Suppressor macrophage (primary cell): Measurements from ENCODE around the gene POC1B.

Experiments used
- DNase-seq, 4 experiments: peaks; one replicate each; pipeline ENCODE4 v3.0.0-alpha.2; 2020 to 2022

The POC1B gene

DNA sequence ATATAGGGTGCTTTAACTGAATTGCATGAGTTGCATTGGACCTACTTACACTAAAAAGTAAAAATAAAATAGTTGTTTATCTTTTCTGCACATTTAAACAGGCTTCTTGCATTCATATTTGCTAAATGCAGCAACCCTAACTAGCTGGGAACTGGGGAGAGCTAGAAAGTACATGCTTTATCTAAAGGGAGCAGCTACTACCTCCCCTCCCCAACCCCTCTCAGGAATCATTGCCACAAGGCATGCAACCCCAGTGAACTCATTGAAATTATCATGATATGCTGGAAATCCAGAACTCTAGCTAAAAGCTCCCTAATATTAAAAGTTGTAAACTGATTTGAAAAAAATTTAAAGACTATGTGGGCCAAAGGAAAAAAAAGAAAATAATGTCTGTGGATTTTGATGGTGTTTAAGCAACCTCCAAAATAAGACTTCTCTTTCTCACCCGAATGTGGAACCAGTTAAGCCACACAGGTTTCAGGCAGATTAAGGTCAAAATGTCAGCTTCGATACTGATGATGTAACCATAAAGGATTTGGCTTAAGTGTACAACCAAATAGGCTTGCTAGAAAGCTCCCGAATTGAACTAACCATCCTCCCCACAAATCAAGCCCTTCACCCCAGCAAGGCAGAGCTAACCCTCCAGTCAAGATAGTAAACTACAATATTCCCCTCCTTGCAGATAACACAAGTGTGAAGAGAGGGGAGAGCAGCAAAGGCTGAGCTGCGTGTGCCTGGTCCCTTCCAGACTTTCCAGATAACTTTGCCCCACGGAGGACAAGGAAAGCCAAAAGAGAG lies 13.8 kb upstream of the POC1B start:
- DNase-seq: no peak

DNA sequence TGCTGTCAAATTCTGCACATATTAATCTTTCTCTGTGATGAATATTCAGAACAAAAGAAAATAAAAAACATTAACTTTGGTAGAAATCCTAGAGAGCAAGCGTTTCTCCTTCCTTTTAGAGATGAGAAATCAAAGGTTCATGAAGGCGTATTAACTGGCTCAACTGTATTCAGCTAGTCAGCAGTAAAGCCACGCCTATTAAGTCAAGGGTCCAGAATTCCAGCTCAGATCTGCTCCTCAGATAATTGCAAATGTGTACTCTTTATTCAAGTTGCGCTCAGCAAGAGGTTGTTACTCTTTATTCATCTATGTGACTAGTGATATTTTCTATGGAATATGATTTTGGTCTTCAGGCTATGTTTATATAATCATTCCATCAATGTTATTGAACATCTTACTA lies 13.1 kb upstream of the POC1B start:
- no peak for DNase-seq

DNA sequence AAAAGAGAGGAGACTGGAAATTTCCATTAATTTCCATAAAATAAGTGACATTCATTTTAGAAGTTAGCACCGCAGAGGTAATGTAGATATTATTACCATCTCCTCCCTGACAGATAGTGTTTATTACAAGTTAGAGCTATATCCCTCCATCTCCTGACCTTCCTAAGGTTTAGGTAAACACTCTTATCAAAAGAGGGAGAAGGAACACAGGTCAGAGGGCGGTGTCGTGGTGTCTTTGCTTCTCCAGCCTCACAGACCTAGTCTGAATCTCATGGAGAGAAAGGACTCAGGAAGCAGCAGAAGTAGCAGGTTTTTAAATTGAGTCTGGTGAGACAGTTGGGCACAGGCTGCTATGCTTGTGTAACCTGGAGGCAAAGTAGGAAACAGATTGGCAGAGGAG lies 11.5 kb upstream of the POC1B start:
- no peak for DNase-seq

DNA sequence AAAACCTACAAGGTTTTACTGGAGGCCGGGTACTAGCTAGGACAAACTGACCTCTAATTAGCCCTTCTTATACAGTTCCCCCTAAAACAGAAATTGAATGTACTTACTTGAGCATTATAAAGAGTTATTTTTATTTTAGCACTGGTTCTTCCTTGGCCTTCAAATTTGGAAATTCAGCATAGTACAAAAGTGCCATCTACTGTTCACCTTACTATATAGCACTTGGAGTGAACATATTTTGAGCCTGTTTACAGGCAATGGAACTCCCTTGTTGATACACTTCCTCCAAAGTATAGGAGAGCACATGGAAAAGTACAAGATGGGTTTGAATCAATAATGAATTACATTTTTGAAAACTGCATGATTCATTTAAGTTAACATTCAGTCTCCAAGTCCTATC lies 3.9 kb upstream of the POC1B start:
- DNase-seq: peak; percentile 17 to 79 (median 59)

DNA sequence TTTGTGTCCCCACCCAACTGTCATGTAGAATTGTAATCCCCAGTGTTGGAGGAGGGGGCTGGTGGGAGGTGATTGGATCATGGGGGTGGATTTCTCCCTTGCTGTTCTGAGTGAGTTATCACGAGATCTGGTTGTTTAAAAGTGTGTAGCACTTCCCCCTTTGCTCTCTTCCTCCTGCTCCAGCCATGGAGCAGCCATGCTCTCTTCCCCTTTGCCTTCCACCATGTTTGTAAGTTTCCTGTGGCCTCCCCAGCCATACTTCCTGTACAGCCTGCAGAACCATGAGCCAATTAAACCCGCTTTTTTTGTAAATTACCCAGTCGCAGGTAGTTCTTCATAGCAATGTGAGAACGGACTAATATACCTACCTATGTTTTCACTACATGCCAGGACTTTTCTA lies 2.6 kb upstream of the POC1B start:
- DNase-seq: peak in 3 of 4 experiments; percentile 48 to 55 (median 51)

DNA sequence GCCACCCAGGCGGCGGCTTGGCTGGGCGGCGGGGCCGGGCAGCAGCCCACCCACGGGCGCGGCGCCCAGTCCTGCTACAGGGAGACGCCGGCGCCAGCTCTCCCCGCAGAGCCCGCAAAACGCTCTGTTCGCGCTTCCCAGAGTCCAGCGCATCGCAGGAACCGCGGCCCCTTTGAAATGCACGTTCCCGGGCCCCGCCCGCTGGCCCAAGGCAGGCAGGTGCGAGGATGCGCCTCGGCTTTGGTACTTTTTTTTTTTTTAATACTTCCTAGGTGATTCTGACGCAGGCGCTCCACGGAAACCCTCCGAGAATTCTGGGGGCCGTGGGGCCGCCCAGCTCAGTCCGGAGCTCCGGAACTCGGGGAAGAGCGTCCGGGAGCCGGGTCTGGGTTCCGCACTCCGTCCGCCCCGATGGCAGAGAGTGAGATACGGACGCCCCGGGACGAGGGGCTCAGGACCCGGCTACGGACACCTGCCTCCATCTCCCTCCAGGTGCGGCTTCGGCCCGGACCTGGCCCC lies 483 bp downstream of the POC1B start:
- peak in 3 of 4 experiments; percentile 40 to 70 (median 55) for DNase-seq

DNA sequence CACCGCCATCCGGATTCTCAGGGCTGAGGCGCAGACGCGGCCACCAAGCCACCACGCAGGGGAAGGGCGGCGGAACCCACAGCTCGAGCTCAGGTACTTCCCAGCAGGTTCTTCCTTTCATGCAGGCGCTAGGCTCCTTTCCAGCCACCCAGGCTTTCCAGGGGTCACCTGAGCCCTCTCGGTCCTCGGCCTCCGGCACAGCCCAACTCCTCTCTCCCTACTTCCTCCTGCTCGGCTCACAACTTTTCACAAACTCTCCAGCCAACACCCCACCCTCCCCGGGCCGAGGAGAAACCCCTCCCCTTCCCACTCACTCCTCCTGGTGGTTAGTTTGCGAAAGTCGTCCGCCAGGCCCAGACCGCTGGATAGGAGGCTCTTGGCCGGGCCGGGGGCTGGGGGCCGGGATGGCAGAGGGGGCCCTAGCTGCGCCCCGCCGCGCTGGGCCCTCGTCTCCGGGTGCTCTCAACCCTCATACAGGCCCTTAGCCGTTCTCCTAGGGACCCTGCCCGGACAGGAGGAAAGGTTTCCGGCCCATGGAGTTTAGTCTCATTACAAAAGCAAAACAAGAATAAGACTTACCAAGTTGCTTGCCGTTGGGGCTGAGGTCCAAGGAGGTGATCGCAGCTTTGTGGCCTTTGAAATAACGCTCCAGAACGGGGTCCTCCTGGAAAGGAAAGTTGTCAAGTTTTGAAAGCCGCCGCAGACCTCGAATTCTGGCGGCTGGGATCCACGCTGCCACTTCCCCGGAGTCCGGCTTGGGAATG lies 1.1 kb downstream of the POC1B start, which contains the start of gene GALNT4:
TSS of gene GALNT4 (minus strand) at position 256 of the 764 bp plus-strand sequence. CDS start at position 9, 247 bp downstream.
- DNase-seq: peak; percentile 87 to 94 (median 92)

DNA sequence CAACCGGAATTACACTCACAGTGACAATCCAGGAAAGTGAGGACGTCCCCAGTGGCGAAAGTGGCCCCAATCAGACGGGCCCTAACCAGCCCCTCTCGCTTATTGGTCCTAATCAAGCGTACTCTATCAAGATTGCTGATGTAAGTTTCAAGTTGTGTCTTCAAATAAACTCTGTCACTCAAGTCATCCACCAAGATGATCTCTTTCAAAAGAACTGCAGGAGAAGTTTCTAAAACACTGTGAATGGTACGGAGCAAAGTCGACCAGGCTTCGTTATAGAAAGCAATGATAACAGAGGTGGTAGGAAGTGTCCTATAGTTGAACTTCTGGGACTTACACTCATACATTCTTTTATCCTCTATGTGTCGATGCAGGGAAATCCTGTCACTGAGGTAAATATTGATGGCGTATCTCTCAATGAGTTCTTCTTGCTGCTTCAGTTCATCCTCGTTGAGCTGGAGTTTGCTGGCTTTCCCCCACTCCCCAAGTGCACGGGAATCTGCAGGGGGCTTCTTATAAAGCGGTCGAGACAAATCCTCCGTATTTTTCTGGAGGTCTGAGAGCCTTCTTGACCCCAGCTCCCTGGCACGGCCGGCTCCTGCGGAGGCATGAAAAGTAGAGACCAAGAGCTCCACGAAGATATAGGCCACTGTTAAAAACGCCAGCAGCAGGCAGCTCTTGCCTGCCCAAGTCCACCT lies 1.9 kb downstream of the POC1B start:
- DNase-seq: no peak

DNA sequence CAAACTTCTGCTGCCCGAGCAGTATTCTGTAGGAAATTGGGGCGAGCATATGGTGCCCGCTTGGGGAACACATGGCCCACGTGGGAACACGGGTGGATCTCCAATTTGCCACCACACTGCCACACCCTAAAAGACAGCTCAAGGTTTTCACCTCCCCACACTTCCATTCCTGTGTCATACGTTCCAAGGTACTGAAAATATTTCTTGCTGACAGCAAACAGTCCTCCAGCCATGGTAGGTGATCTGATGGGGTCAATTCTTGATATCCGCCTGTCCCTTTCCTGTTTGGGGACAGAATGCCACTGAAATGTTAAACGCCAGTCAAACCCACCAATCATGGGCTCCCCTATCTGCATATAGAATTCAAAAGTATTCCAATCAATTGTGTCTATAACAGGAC lies 2.5 kb downstream of the POC1B start:
- DNase-seq: no peak

DNA sequence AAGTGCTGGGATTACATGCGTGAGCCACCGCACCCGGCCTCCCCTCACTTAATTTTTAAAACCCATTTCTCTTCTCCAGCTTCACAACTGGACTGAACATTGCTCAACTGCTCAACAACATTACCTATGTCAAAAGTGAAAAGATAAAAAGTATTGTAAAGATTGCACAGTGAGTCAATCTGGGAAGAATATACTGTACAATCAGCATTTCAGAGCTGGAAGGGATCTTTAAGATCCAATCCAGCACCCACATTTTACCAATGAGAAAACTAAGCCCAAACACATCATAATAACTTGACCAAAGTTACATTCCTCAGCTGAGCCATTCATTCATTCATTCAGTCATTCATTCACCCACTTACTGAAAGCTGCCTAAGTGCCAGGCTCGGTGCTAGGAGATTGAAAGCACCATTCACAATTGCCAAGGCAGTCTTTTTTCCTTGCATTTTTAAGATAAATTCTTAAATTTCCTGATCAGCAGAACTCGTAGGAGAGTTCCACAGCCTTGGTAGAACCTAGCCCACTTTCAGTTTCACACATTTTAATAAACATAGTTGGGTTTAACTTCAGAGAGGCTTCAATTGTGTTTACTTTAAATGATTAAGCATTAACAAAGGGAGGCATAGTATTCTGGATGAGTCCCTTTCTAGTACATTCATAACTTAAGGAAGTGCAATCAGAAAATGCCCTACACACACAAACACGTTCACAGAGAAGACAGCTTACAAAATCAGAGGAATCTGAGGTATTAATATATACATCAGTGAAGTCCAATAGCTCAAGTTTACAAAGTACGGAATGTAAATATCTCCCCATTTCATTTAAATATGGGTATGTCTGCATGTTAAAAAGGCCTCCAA lies 4.3 kb downstream of the POC1B start:
- DNase-seq: no peak

DNA sequence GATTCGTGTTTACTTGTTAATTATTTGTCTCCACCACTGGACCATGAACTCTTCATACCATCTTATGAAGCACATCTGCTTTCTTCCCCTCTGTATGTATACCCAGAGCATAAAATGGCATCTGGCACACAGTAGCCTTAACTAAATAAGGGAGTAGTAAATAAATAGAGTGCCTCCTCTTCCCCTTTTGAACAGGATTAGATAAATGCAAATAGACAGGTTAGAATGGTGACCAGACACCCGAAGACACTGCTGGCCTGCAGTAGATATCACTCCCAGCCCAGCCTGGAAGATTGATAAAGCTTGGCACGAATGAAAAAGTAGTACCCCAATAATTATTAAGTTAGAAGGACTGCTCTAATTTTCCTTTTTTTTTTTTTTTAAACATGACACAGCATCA lies 8.1 kb downstream of the POC1B start:
- DNase-seq: no peak

DNA sequence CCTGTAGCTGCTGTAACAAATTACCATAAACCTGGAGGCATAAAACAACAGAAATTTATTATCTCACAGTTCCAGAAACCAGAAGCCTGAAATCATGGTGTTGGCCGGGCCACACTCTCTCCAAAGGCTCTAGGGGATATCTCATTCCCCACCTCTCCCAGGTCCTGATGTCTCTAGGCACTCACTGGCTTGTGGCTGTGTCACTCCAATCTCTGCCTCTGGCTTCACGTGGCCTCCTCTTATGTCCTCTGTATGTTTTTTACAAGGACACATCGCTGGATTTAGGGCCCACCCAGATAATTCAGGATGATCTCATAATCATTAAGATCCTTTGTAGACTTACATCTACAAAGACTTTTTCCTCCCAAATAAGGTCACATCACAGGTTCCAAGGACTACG lies 9.2 kb downstream of the POC1B start:
- no peak for DNase-seq

DNA sequence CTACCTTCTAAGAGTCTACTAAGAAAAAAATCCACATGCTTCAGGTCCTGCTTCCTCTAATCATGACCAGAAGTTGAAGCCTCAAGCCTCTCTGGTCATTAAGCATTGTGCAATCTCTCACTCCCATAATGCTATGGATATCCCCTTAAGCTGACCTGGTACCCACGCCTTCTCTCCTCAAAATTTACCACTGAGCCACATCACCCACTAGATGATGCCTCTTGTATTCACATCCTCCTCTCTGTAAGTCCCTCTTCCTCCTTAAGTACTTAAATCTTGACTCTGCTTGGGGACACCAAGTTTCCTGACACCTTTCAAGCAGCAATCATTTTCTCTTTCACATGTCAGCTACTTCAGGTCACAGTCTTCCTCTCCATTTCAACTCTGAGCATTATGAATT lies 11.1 kb downstream of the POC1B start:
- peak; percentile 13 to 50 (median 24) for DNase-seq

DNA sequence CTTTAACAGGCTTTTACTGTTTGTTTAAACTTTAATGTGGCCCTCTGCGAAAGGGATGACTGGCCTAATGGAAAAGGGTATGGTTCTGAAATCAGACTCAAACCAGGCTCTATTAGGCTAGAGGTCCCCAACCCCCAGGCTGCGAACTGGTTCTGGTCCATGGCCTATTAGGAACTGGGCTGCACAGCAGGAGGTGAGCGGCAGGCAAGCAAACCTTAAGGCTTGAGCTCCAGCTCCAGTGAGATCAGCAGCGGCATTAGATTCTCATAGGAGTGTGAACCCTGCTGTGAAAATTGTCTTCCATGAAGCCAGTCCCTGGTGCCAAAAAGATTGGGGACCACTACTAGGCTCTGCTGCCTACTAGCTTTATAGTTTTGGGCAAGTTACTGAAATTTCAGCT lies 12.3 kb downstream of the POC1B start:
- no peak for DNase-seq

DNA sequence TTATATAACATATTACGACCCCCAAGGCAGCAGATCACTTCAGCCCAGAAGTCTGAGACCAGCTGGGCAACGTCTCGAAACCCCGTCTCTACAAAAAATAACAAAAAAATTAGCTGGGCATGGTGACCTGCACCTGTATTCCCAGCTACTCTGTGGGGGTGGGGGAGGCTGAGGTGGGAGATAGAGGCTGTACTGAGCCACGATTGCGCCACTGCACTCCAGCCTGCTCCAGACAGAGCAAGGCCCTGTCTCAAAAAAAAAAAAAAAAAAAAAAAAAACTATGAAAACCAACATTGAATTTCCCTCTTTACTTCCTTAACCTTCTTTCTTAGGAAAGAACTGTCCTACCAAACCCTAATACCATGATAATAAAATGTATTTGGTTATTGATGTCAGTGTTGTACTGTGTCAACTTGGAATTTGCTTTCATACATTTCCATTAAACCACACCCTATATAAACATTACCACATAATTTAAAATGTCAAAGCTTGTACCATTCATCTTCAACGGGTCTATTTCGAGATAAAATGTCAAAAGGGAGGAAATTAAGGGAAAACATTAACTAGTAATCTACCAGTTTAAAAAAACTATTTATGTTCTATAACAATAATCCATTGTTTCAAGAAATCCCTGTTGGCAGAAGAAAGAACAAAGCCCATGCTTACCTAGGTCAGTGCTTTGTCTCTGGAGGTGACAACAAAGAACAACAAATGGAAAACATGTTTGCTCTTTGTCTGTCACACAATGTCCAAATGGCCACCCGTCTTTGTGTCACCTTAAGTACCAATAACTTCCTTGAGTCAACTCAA lies 18.6 kb downstream of the POC1B start:
- DNase-seq: no peak

DNA sequence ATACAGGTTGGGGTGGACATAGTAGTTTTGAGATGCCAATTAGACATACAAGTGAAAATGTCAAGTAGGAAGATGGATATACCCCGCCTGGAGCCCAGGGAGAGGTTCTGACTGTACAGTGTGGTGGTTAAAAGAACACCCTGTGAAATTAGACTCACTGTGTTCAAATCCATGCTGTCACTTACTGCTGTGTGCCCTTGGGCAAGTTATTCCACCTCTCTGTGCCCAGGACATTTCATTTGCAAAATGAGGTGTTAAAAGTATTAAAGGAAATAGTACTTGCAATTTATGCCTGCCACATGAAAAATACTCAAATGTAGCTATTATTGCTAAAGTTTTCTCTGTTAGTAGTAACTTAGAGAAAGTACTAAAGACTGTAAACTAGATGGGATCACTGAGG lies 19.8 kb downstream of the POC1B start:
- no peak for DNase-seq

DNA sequence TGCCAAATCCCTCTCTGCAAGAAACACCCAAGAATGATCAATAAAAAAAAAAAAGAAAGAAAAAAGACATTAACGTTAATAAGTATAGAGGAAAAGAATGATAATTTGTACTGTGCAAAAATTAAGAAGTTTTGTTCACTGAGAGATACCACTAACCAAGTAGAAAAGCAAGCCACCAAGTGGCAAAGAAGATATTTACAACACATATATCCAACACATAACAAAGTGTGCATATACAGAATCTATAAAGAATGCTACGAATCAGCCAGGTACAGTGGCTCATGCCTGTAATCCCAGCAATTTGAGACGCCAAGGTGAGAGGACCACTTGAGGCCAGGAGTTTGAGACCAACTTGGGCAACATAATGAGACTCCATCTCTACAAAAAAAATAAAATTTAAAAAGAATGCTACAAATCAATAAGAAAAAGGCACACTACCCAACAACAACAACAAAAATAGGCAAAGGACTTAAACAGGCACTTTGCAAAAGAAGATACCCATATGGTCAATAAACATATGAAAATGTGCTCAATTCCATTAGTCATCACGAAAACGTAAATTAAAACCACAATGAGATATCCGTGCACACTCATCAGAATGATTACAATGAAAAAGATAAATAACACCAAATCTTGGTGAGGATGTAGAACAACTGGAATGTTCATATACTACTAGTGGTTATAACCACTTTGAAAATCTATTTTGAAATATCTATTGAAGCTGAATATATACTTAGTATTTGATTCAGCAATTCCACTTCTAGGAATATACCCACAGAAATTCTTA lies 21.1 kb downstream of the POC1B start:
- DNase-seq: no peak

DNA sequence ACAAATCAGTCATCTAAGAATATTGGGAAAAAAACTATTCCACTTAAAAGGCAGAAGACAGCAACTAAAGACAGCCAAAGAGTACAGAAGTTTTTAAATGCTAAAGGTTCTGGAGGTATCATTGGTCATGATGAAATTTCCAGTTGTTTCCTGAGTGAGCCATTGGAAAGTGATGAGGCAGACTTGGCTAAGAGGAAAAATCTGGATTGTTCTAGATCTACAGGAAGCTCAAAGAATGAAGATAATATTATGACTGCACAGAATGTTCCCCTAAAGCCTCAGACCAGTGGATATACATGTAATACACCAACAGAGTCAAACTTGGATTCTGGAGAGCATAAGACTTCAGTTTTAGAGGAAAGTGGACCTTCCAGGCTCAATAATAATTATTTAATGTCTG lies 24.1 kb downstream of the POC1B start:
- no peak for DNase-seq

DNA sequence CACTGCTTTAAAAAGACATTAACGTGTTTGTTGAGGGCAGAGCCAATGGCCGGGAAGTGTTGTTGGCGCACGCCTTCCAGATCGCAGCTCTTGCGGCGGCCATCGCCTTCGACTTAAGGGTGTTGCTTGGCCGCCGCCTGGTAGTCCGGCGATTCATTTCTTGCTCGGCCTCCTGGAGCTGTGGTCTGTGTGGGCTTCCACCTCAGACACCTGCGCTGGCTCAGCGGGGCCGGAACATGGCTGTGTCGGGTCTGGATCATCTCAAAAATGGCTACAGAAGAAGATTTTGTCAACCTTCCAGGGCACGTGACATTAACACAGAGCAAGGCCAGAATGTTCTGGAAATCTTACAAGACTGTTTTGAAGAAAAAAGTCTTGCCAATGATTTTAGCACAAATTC lies 26.0 kb downstream of the POC1B start:
- no peak for DNase-seq

DNA sequence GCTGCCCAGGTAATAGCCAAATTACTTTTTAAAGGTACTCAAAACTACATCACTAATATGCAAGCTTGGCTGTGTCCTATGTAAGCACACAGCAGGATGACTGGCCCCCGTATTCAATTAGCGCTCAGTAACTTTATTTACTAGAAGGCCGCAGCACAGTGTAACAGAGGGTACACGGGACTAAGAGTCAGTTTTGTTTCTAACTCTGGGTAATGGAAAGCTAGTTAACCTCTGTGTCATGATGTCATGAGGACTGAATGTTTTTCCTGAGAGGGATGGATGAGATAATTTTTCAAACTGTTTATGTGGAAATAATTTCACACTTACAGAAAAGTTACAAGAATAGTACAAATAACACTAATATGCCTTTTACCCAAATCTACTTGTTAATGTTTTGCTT lies 28.4 kb downstream of the POC1B start:
- DNase-seq: no peak
